Progenitor cell of endocrine pancreas (in vitro differentiated cells): ENCODE results near the gene PKD2. TPM values are rescaled to one million over a fixed set of nuclear protein-coding genes. Genes with fewer than 3 reads are reported as not detected.

Experiments used
- DNase-seq: peaks from one replicate; pipeline ENCODE4 v3.0.0; 2021; ENCODE audit warnings: low spot score; ENCODE audit not compliant: unreplicated experiment
- H3K27ac Mint-ChIP-seq: 2 replicates; pipeline ENCODE4 v1.8.0; 2021; ENCODE audit warnings: mild to moderate bottlenecking, moderate library complexity, mixed read lengths
- H3K27me3 Mint-ChIP-seq: 2 replicates; pipeline ENCODE4 v1.8.0; 2021; ENCODE audit warnings: mixed read lengths
- H3K36me3 Mint-ChIP-seq: 2 replicates; pipeline ENCODE4 v1.8.0; 2022; ENCODE audit warnings: mixed read lengths; ENCODE audit not compliant: insufficient read depth
- H3K4me1 Mint-ChIP-seq: 2 replicates; pipeline ENCODE4 v1.8.0; 2021; ENCODE audit warnings: low read depth, mixed read lengths
- H3K4me3 Mint-ChIP-seq: 2 replicates; pipeline ENCODE4 v1.8.0; 2021; ENCODE audit warnings: low read depth, mild to moderate bottlenecking, moderate library complexity, mixed read lengths
- H3K9me3 Mint-ChIP-seq: 2 replicates; pipeline ENCODE4 v1.8.0; 2021; ENCODE audit warnings: low read depth, mixed read lengths
- total RNA-seq: library from RNA; stranded (reverse); gene quantifications from 2 replicates; pipeline ENCODE4 v1.2.1, GENCODE V29; 2021
- TF ChIP-seq, protein P1 (sequence below): fragments of 200-600 bp; sonication (generic); IDR thresholded peaks from one replicate; pipeline ENCODE4 v1.5.0; 2021; ENCODE audit warnings: antibody characterized with exemption, mild to moderate bottlenecking; ENCODE audit not compliant: unreplicated experiment

The PKD2 gene
- total RNA-seq, 1 donor from 2014 or later = 41.1 TPM

DNA sequence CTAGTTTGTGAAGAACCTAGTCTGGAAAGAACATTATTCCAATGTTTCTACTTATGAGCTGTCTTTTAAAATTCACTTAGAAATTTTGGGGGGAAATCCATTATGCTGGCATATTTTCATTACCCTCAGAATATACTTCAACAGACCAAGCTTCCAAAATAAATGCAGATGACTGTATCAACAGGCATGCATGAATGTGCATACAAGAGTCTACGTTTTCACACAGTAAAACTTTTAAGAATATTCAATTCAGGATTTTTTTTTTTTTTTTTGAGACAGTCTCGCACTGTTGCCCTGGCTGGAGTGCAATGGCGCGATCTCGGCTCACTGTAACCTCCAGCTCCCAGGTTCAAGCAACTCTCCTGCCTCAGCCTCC is 101.3 kb downstream of the PKD2 start:
- peaks cover 36% of the 10 kb centered on the region for H3K4me1 Mint-ChIP-seq
- no peaks in the 10 kb centered on the region for H3K27me3 Mint-ChIP-seq
- TF ChIP-seq, protein P1, sequence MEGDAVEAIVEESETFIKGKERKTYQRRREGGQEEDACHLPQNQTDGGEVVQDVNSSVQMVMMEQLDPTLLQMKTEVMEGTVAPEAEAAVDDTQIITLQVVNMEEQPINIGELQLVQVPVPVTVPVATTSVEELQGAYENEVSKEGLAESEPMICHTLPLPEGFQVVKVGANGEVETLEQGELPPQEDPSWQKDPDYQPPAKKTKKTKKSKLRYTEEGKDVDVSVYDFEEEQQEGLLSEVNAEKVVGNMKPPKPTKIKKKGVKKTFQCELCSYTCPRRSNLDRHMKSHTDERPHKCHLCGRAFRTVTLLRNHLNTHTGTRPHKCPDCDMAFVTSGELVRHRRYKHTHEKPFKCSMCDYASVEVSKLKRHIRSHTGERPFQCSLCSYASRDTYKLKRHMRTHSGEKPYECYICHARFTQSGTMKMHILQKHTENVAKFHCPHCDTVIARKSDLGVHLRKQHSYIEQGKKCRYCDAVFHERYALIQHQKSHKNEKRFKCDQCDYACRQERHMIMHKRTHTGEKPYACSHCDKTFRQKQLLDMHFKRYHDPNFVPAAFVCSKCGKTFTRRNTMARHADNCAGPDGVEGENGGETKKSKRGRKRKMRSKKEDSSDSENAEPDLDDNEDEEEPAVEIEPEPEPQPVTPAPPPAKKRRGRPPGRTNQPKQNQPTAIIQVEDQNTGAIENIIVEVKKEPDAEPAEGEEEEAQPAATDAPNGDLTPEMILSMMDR = no peak
- peaks cover 2% of the 10 kb centered on the region for H3K36me3 Mint-ChIP-seq
- peak overlapping the region; percentile 95 for H3K27ac Mint-ChIP-seq
- no peak for DNase-seq
- H3K4me3 Mint-ChIP-seq = no peak overlapping the region
- peaks cover 10% of the 10 kb centered on the region for H3K9me3 Mint-ChIP-seq

DNA sequence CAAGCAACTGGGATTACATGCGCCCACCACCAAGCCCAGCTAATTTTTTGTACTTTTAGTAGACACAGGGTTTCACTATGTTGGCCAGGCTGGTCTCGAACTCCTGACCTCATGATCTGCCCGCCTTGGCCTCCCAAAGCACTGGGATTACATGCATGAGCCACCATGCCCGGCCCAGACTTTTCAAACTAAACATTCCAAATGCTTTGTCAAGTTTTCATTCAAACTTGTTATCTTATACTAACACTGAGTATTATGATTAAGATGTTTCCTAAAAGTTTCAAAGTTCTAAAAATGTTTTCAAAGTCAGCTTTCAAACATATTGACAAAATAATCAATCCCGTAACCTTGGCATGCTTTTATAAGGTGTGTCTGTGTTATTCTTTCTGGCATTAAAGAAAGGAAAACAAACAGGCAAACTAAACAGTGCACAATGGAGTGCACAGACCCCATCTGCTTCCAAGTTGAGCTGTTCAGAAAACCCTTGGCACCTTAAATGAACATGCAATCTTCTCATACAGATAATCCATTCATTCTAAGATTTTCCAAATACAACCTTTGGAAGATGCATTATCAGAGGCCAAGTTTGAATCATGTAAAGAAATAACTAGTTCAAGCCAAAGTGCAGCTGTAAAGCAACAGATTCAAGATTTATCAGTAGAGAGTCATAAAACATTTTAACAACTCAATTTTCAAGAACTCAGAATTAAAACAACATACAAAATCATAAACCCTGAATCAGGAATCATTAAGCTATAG is 101.9 kb downstream of the PKD2 start:
- no peak overlapping the region for H3K4me3 Mint-ChIP-seq
- peaks cover 2% of the 10 kb centered on the region for H3K36me3 Mint-ChIP-seq
- peaks cover 10% of the 10 kb centered on the region for H3K9me3 Mint-ChIP-seq
- TF ChIP-seq, protein P1 = no peak
- H3K4me1 Mint-ChIP-seq = peaks cover 36% of the 10 kb centered on the region
- DNase-seq = no peak
- H3K27ac Mint-ChIP-seq = peak overlapping the region; percentile 95
- no peaks in the 10 kb centered on the region for H3K27me3 Mint-ChIP-seq

DNA sequence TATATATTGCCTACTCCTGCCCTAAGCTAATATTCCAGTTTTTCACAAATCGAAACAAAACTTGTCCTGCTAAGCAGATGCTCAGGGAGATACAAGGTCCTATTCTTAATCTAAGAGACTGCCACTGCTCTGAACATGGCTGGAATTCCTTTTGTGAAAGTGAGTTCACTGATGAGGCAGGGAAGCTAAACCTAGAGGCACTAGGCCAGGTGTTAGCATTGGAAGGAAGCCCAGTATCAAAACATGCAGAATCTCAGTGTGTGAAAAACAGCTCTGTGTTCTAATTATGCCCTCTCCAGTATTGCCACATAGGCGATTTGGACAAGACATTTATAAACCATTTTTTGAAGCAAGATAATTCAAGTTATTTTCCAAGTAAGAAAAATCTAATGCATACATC is 103.4 kb downstream of the PKD2 start:
- Mint-ChIP-seq H3K9me3 (peaks cover 5% of the 10 kb centered on the region), H3K4me3 (no peak overlapping the region), H3K4me1 (peaks cover 25% of the 10 kb centered on the region), H3K27ac (peak overlapping the region; percentile 29), H3K27me3 (no peaks in the 10 kb centered on the region), H3K36me3 (no peaks in the 10 kb centered on the region)
- no peak for DNase-seq
- TF ChIP-seq, protein P1 = no peak

DNA sequence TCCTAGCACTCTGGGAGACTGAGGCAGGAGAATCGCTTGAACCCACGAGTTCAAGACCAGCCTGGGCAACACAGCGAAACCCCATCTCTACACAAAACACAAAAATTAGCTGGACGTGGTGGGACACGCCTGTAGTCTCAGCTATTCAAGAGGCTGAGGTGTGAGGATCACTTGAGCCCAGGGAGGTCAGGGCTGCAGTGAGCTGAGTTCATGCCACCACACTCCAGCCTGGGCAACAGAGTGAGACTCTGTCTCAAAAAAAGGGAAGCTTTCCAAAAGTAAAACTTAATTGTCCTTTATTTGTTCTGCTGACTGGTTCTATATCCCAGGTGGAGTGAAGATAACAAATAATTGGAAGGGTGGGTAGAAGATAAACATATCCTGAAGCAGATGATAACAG is 105.4 kb downstream of the PKD2 start:
- no peaks in the 10 kb centered on the region for H3K9me3 Mint-ChIP-seq
- no peaks in the 10 kb centered on the region for H3K36me3 Mint-ChIP-seq
- no peak overlapping the region for H3K4me3 Mint-ChIP-seq
- DNase-seq = no peak
- H3K27me3 Mint-ChIP-seq = no peaks in the 10 kb centered on the region
- H3K4me1 Mint-ChIP-seq = peaks cover 17% of the 10 kb centered on the region
- no peak overlapping the region for H3K27ac Mint-ChIP-seq
- TF ChIP-seq, protein P1 = no peak

DNA sequence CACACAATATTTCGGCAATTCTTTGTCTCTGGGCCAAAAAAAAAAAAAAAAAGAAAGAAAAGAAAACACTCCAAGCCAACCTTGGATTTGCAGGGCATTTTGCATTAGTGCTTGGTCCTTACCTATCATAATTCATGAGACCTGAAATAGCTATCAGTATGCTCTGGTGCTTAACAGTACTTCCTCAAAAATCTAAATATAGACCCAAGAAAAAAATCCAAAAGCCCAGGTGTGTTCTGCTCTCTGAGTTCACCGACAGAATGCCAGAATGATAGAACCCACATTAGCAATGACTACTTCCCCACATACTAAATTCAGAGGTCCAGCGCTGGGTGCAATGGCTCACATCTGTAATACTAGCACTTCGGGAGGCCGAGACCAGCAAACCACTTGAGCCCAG is 108.2 kb downstream of the PKD2 start:
- TF ChIP-seq, protein P1 = no peak
- Mint-ChIP-seq H3K36me3 (peaks cover 12% of the 10 kb centered on the region), H3K27me3 (no peaks in the 10 kb centered on the region), H3K27ac (no peak overlapping the region), H3K4me1 (peaks cover 8% of the 10 kb centered on the region), H3K4me3 (no peak overlapping the region), H3K9me3 (peaks cover 17% of the 10 kb centered on the region)
- DNase-seq = no peak
